Gastrocnemius medialis (tissue), 4 donors: ENCODE measurements around the gene CRYBG1. TPM values are rescaled to one million over a fixed set of nuclear protein-coding genes. Genes with fewer than 3 reads are reported as not detected.

Experiments used
- ATAC-seq, 2 donors: fragments of 150-250 bp; one replicate each; pipeline ENCODE4 v1.9.1; 2016
- DNase-seq, 2 donors: peaks; one replicate each; pipeline ENCODE4 v3.0.0-alpha.2; 2019
- H3K27ac ChIP-seq, 4 donors: fragments of 200-600 bp; sonication (generic); 1 replicate in 1 of 4; 2 replicates in 3 of 4; pipeline ENCODE4 v1.5.1; 2016 to 2018; ENCODE audit warnings: mild to moderate bottlenecking in 2 of 4, moderate library complexity in 1 of 4
- H3K27me3 ChIP-seq, 3 donors: fragments of 200-600 bp; sonication (generic) in 2 of 3; 1 replicate in 1 of 3; 2 replicates in 2 of 3; pipeline versions ENCODE4 v1.5.1 to v1.6.0; 2016 to 2019; ENCODE audit warnings: mild to moderate bottlenecking in 1 of 3, moderate library complexity in 1 of 3
- H3K36me3 ChIP-seq, 2 donors: fragments of 200-600 bp; sonication (generic) in 1 of 2; one replicate each; pipeline ENCODE4 v1.5.1; 2017 to 2018
- H3K4me1 ChIP-seq, 2 donors: fragments of 200-600 bp; sonication (generic) in 1 of 2; one replicate each; pipeline ENCODE4 v1.5.1; 2016 to 2017; ENCODE audit warnings: mild to moderate bottlenecking in 2 of 2
- H3K4me3 ChIP-seq, 4 donors: fragments of 200-600 bp; sonication (generic) in 3 of 4; 1 replicate in 1 of 4; 2 replicates in 3 of 4; pipeline ENCODE4 v1.5.1; 2016 to 2019; ENCODE audit warnings: mild to moderate bottlenecking in 2 of 4
- H3K9me3 ChIP-seq, 3 donors: fragments of 200-600 bp; sonication (generic) in 2 of 3; 1 replicate in 1 of 3; 2 replicates in 2 of 3; pipeline ENCODE4 v1.5.1; 2016 to 2019
- CTCF ChIP-seq, 5 experiments: fragments of 450-650 bp in 3 of 5; fragments of 200-600 bp in 2 of 5; sonication (generic) in 2 of 5; IDR thresholded peaks in 4 of 5; conservative IDR thresholded peaks in 1 of 5; 1 replicate in 4 of 5; 2 replicates in 1 of 5; pipeline ENCODE4 v1.5.1; 2016 to 2019; ENCODE audit warnings: antibody characterized with exemption in 5 of 5, mild to moderate bottlenecking in 3 of 5, moderate library complexity in 3 of 5
- POLR2A ChIP-seq, 2 donors: fragments of 450-650 bp; IDR thresholded peaks; one replicate each; pipeline ENCODE4 v1.6.1; 2017; ENCODE audit warnings: antibody characterized with exemption in 2 of 2, mild to moderate bottlenecking in 2 of 2, moderate library complexity in 2 of 2
- in situ Hi-C, 4 donors: fragments of 200-750 bp; cut with MboI; loops; one replicate each; pipeline versions ENCODE4 v1.15.0 to v1.8.0; 2017; ENCODE audit warnings: low sequenced_read_pairs in 4 of 4
- intact Hi-C: fragments of 100-400 bp; cut with DNase I; formaldehyde crosslinking; loops from one replicate; pipeline ENCODE4 v1.15.1; 2023; ENCODE audit warnings: low total_unique reads
- total RNA-seq, 4 donors: library from RNA; depleted of rRNA; stranded (reverse); fragments of >200 nt; gene quantifications; one replicate each; pipeline versions ENCODE4 v1.1.0 to v1.2.3, GENCODE V29; 2016

CRYBG1 gene
- total RNA-seq, 4 donors from 2014 or later, result 0.98 to 1.5 (median 1.1) TPM

- H3K4me3 ChIP-seq, result no peak overlapping the region
- intact Hi-C loops (no loop called here), in situ Hi-C loops (no loop called here)
- no peaks in the 10 kb centered on the region for H3K36me3 ChIP-seq
- H3K27ac ChIP-seq, result no peak overlapping the region
- no peaks in the 10 kb centered on the region for H3K9me3 ChIP-seq
- DNase-seq (no peak), ATAC-seq (no peak)
- H3K27me3 ChIP-seq, result peaks cover 36 to 41% (median 36%) of the 10 kb centered on the region in 3 donors
- TF ChIP-seq POLR2A (IDR thresholded peaks at IDR 0.05), result no peak
- TF ChIP-seq CTCF (IDR thresholded peaks at IDR 0.05 in 4 of 5, conservative IDR thresholded peaks at IDR 0.05 in 1 of 5), result no peak
- H3K4me1 ChIP-seq, result peaks cover 0 to 4% of the 10 kb centered on the region in 2 donors
These were observed 4.1 kb upstream of the CRYBG1 start for GRCh38 chr6:106356378-106356777.

GRCh38 chr6:106359959-106360409 lies 533 bp upstream of the CRYBG1 start:
- DNase-seq, result no peak
- in situ Hi-C loops, result no loop called here
- no peak for ATAC-seq
- Histone ChIP-seq H3K27ac (no peak overlapping the region), H3K4me1 (peaks cover 0 to 4% of the 10 kb centered on the region in 2 donors), H3K27me3 (peaks cover 36 to 44% (median 43%) of the 10 kb centered on the region in 3 donors), H3K4me3 (peak overlapping the region in 2 of 4 donors; percentile 44 to 58), H3K36me3 (no peaks in the 10 kb centered on the region), H3K9me3 (no peaks in the 10 kb centered on the region)
- intact Hi-C loops, result no loop called here
- TF ChIP-seq POLR2A (IDR thresholded peaks at IDR 0.05) (no peak), CTCF (IDR thresholded peaks at IDR 0.05 in 4 of 5, conservative IDR thresholded peaks at IDR 0.05 in 1 of 5) (no peak)

GRCh38 chr6:106360989-106361430 lies 493 bp downstream of the CRYBG1 start:
- no peaks in the 10 kb centered on the region for H3K36me3 ChIP-seq
- peaks cover 0 to 4% of the 10 kb centered on the region in 2 donors for H3K4me1 ChIP-seq
- no peak for ATAC-seq
- no peak for DNase-seq
- H3K27ac ChIP-seq, result no peak overlapping the region
- in situ Hi-C loops (no loop called here), intact Hi-C loops (no loop called here)
- no peaks in the 10 kb centered on the region for H3K9me3 ChIP-seq
- no peak for TF ChIP-seq CTCF (IDR thresholded peaks at IDR 0.05 in 4 of 5, conservative IDR thresholded peaks at IDR 0.05 in 1 of 5)
- no peak for TF ChIP-seq POLR2A (IDR thresholded peaks at IDR 0.05)
- H3K4me3 ChIP-seq, result peak overlapping the region; percentile 6 to 58 (median 45)
- peaks cover 36 to 44% (median 43%) of the 10 kb centered on the region in 3 donors for H3K27me3 ChIP-seq

- Histone ChIP-seq H3K4me3 (no peak overlapping the region), H3K4me1 (peaks cover 0 to 4% of the 10 kb centered on the region in 2 donors), H3K27ac (no peak overlapping the region), H3K9me3 (no peaks in the 10 kb centered on the region), H3K27me3 (peaks cover 18 to 32% (median 31%) of the 10 kb centered on the region in 3 donors), H3K36me3 (no peaks in the 10 kb centered on the region)
- intact Hi-C loops, result no loop called here
- TF ChIP-seq POLR2A (IDR thresholded peaks at IDR 0.05) (no peak), CTCF (IDR thresholded peaks at IDR 0.05 in 4 of 5, conservative IDR thresholded peaks at IDR 0.05 in 1 of 5) (no peak)
- ATAC-seq (no peak), DNase-seq (no peak)
- in situ Hi-C loops, result no loop called here
These were observed 3.1 kb downstream of the CRYBG1 start for GRCh38 chr6:106363401-106364138.
